GM21423 (cell line): Measurements from ENCODE around the gene CNTNAP5.

Experiments used
- ATAC-seq: cut with Tn5 transposase; IDR thresholded peaks from one replicate; pipeline ENCODE4 v1.9.1; 2021; ENCODE audit warnings: mild to moderate bottlenecking, moderate library complexity; ENCODE audit not compliant: unreplicated experiment

The CNTNAP5 gene

GRCh38 chr2:124053796-124054195 is 28.7 kb downstream of the CNTNAP5 start:
- ATAC-seq, result no peak

- no peak for ATAC-seq
These were observed 38.5 kb downstream of the CNTNAP5 start for GRCh38 chr2:124063596-124063995.

GRCh38 chr2:124065636-124066035 is 40.5 kb downstream of the CNTNAP5 start:
- no peak for ATAC-seq

GRCh38 chr2:124066776-124067175 is 41.7 kb downstream of the CNTNAP5 start:
- no peak for ATAC-seq

DNA sequence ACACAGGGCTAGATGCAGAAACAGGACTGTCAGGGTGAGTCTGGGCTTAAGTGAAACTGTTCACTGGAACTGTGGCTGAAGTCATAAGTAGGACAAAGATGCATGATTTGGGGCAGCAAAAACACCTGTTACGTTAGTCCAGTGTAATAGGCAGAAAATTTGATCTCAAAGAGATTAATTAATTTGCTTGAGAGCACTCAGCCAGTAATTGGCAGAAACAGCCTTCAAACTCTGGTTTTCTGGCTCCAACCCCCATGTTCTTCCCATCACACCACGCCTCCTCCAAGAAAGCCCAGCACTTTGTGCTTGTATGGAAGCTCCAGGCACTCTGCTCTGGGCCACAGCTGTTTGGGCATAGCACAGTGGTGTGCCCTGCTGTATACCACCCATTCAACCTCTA is 54.0 kb downstream of the CNTNAP5 start:
- no peak for ATAC-seq

GRCh38 chr2:124080281-124081153 is 55.4 kb downstream of the CNTNAP5 start:
- no peak for ATAC-seq

GRCh38 chr2:124081154-124081716 is 56.1 kb downstream of the CNTNAP5 start:
- ATAC-seq, result no peak

GRCh38 chr2:124088616-124089015 is 63.5 kb downstream of the CNTNAP5 start:
- no peak for ATAC-seq

- ATAC-seq, result no peak
These were observed 66.6 kb downstream of the CNTNAP5 start for GRCh38 chr2:124091721-124092120.

DNA sequence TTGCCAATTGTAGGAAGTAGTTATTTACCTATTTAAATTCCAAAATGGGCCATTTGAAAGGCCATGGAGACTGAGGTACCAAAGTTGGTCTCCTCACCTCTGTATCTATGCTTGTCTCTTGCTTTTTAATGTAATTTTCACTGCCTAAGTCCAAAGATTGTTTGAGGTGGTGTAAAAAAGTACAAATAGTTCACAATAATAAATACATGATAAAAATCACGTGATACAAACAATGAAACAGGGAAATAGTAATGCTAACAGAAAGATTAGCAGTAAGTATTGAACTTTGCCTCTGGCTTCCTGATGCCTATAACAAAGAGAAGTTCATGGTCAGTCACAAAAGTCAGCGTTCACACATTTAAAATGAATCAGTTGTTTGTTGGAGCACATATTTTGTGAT is 67.6 kb downstream of the CNTNAP5 start:
- no peak for ATAC-seq

- no peak for ATAC-seq
These were observed 79.8 kb downstream of the CNTNAP5 start for GRCh38 chr2:124104914-124105313.

- no peak for ATAC-seq
These were observed 87.1 kb downstream of the CNTNAP5 start for GRCh38 chr2:124112206-124112605.

GRCh38 chr2:124112966-124113365 is 87.9 kb downstream of the CNTNAP5 start:
- no peak for ATAC-seq

DNA sequence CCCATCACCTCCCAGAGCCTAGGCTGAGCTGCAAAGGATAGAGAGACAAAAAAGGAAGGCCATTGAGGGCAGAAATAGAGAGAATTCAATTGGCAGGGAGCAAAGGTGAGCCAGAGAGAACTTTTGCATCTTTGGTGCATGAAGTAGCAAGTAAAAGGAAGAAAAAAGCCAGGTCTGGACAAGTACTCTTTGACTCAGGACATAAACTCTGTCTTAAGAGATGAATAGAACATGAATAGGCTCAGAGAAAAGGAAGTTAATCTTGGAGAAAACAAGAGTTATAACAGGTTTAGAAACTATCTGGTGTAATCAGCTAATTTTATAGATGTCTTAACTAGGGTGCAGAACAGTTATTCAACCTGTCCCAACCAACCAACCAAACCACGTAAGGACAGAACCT is 95.2 kb downstream of the CNTNAP5 start:
- no peak for ATAC-seq

GRCh38 chr2:124121106-124121505 is 96.0 kb downstream of the CNTNAP5 start:
- ATAC-seq, result no peak

DNA sequence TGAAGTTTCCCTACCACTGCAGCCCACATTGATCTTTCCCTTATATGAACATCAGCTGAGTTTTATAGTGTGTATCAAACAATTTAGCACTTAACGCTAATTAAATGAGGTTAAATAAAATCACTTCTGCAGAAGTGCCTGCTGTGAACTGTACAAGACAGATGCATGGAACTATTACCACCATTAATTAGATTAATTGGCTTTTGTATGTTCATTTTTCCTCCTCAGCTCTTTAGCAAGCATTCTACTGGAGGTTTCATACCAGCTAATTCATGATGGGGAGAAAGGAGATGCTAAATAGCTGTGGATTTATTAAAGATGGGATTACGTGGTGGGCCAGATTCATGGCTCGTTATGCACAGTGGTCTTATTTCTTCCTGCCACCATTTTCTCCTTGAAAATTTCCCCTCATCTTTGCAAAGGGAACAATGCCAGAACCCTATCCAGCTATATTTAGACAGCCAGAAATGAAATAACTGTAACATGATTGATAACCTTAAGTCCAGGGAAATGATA is 96.7 kb downstream of the CNTNAP5 start:
- no peak for ATAC-seq

GRCh38 chr2:124122340-124122739 is 97.3 kb downstream of the CNTNAP5 start:
- ATAC-seq, result no peak

- ATAC-seq, result no peak
These were observed 106.2 kb downstream of the CNTNAP5 start for GRCh38 chr2:124131276-124131675.

DNA sequence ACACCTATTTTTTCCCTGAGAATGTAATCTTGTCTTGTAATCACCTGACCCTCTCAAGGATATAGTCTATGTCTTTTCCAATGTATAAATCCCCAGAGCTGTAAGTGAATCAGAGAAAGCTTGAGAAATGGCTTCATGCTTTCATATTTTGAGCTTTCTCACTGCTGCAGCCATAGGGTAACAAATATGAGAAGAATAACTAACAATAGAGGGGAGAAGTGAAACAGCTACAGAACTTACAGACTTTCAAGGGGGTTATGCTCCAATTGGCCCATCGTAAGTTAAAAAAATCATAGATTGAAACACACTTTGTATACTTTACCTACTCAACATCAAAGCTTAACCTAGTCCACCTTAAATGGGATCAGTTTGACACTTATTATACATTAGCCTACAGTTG is 111.0 kb downstream of the CNTNAP5 start:
- no peak for ATAC-seq

GRCh38 chr2:124138076-124138475 is 113.0 kb downstream of the CNTNAP5 start:
- ATAC-seq, result no peak

DNA sequence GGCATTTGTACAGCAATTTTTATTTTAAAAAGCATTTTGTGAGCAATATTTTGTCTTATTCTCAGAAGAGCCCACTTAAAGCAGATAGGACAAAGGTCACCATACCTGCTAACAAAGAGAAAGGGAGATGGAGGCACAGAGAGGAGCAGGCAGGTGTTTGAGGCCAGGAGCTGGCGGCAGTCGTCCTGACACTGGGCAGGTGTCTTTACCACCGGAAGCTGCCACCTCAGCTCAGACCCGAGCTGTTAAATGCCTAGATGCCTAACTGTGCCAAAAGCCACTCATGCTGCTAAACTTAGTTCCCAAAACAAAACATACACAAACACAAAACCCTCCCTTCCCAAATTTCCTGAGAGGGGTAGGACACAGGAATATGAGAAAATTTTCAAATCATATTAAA is 120.9 kb downstream of the CNTNAP5 start:
- ATAC-seq, result no peak

- ATAC-seq, result no peak
These were observed 122.5 kb downstream of the CNTNAP5 start for GRCh38 chr2:124147552-124147951.
